HepG2 (cell line): ENCODE data around the gene PRKCB. TPM values are rescaled to one million over a fixed set of nuclear protein-coding genes. Genes with fewer than 3 reads are reported as not detected.

Source experiments
- ATAC-seq: fragments of 200-7000 bp; cut with Tn5 transposase; 3 replicates; pipeline ENCODE4 v1.9.1; 2020; ENCODE audit warnings: mild to moderate bottlenecking, moderate library complexity
- BruUV-seq: library from RNA; stranded (reverse); fragments of 400-500 nt; replicated peaks from 2 replicates; lab custom pipeline; 2021; lab: Mats Ljungman, UMichigan
- CTCF ChIA-PET: fragments of 300-600 bp; formaldehyde crosslinking; extraction: SDS; loops from one replicate; lab custom pipeline; 2021; ENCODE audit warnings: low total read pairs, inconsistent platforms, low intra/inter-chr PET ratio; lab: Yijun Ruan, JAX
- POLR2A ChIA-PET: fragments of 350-600 bp; sonication (Branson Sonifier 250); formaldehyde crosslinking; loops from one replicate; lab custom pipeline; 2020; ENCODE audit warnings: antibody characterized with exemption, inconsistent platforms; lab: Yijun Ruan, JAX
- DNase-seq: peaks from one replicate; pipeline ENCODE4 v3.0.0-alpha.2; 2015; ENCODE audit warnings: low spot score
- FAIRE-seq: peaks from 3 replicates; lab custom pipeline; 2011; peaks lifted over from hg19 to GRCh38; lab: Jason Lieb, UNC
- H2AFZ ChIP-seq: one replicate; pipeline ENCODE4 v1.6.1; 2011; ENCODE audit warnings: low read length, inconsistent platforms
- H3K27ac ChIP-seq: fragments of 300-600 bp; 3 replicates; pipeline ENCODE4 v1.8.0; 2011; ENCODE audit warnings: mixed run types, mild to moderate bottlenecking, mixed read lengths, low read length, inconsistent platforms; ENCODE audit not compliant: insufficient read depth; ENCODE audit errors: extremely low read length
- H3K27me3 ChIP-seq, 2 experiments: fragments of 200-600 bp in 1 of 2; 2 replicates in 1 of 2; 3 replicates in 1 of 2; pipeline versions ENCODE4 v1.6.0 to v1.8.0; 2011; ENCODE audit warnings: low read length in 2 of 2, mild to moderate bottlenecking in 2 of 2, moderate library complexity in 2 of 2, inconsistent platforms in 1 of 2; ENCODE audit not compliant: insufficient read depth in 2 of 2, control insufficient read depth in 1 of 2
- H3K36me3 ChIP-seq, 2 experiments: fragments of 200-600 bp in 1 of 2; replicated peaks in 1 of 2; 2 replicates in 1 of 2; 3 replicates in 1 of 2; pipeline versions ENCODE4 v1.5.1 to v1.8.0; 2011; ENCODE audit warnings: low read length in 2 of 2, inconsistent platforms in 1 of 2; ENCODE audit not compliant: insufficient read depth in 2 of 2, control insufficient read depth in 1 of 2
- H3K4me1 ChIP-seq: 2 replicates; pipeline ENCODE4 v1.5.1; 2012; ENCODE audit warnings: low read length, inconsistent platforms; ENCODE audit not compliant: insufficient read depth
- H3K4me2 ChIP-seq: 2 replicates; pipeline ENCODE4 v1.6.0; 2011; ENCODE audit warnings: low read depth, low read length, inconsistent platforms
- H3K4me3 ChIP-seq, 3 experiments: fragments of 200-600 bp in 1 of 3; sonication (generic), shearing (Covaris generic) in 1 of 3; replicated peaks in 1 of 3; 2 replicates each; pipeline ENCODE4 v1.5.1; 2011 to 2016; ENCODE audit warnings: low read length in 3 of 3, inconsistent platforms in 2 of 3, low read depth in 2 of 3, mild to moderate bottlenecking in 2 of 3, control low read depth in 1 of 3, mixed read lengths in 1 of 3; ENCODE audit not compliant: insufficient read depth in 1 of 3
- H3K79me2 ChIP-seq: one replicate; pipeline ENCODE4 v1.6.1; 2011; ENCODE audit warnings: low read length, inconsistent platforms; ENCODE audit not compliant: insufficient read depth
- H3K9ac ChIP-seq: 2 replicates; pipeline ENCODE4 v1.6.0; 2011; ENCODE audit warnings: mild to moderate bottlenecking, low read depth, low read length, inconsistent platforms; ENCODE audit not compliant: insufficient read depth
- H3K9me3 ChIP-seq: 2 replicates; pipeline ENCODE4 v1.5.1; 2012; ENCODE audit warnings: mild to moderate bottlenecking, low read length
- H4K20me1 ChIP-seq: 2 replicates; pipeline ENCODE4 v1.6.0; 2011; ENCODE audit warnings: inconsistent platforms, mild to moderate bottlenecking, low read length, moderate library complexity; ENCODE audit not compliant: insufficient read depth
- GABPB1 ChIP-seq: IDR thresholded peaks from 2 replicates; pipeline ENCODE4 v1.6.1; 2016; ENCODE audit warnings: mild to moderate bottlenecking, missing genetic modification reagents, moderate library complexity, missing compliant biosample characterization
- SP4 ChIP-seq: sonication (generic); formaldehyde crosslinking; IDR thresholded peaks from 2 replicates; pipeline ENCODE4 v1.8.1; 2023; ENCODE audit warnings: mild to moderate bottlenecking, missing genetic modification reagents
- ZNF549 ChIP-seq: sonication (generic); formaldehyde crosslinking; IDR thresholded peaks from 2 replicates; pipeline ENCODE4 v1.5.0; 2020; ENCODE audit warnings: missing genetic modification reagents
- ZNF703 ChIP-seq: sonication (generic); formaldehyde crosslinking; IDR thresholded peaks from 2 replicates; pipeline ENCODE4 v1.5.1; 2020; ENCODE audit warnings: missing genetic modification reagents, mild to moderate bottlenecking, moderate library complexity, borderline replicate concordance
- WGBS: methylation state at CpG from one replicate; pipeline ENCODE4 v1.1.6; 2017; ENCODE audit warnings: low lambda C conversion rate; 5-methylcytosine and 5-hydroxymethylcytosine counted together
- in situ Hi-C: cut with HindIII; loops from 2 replicates; pipeline ENCODE4 v1.10.0; 2017; ENCODE audit warnings: low pct_unique_long_range_greater_than_20kb; ENCODE audit not compliant: extremely low pct_ligation_motif_present
- intact Hi-C: fragments of 100-400 bp; cut with micrococcal nuclease; formaldehyde crosslinking; loops from one replicate; pipeline ENCODE4 v1.10.0; 2022; ENCODE audit not compliant: unreplicated experiment
- polyA plus RNA-seq, 8 experiments: library from polyadenylated mRNA; depleted of rRNA in 3 of 8; stranded (reverse) in 7 of 8; unstranded in 1 of 8; fragments of >200 nt; fragmentation: Illumina TruSeq in 4 of 8; extraction: Trizol in 4 of 8; gene quantifications; 2 replicates each; pipeline versions ENCODE4 v1.2.1 to v1.2.3, GENCODE V29; 2011 to 2016; ENCODE audit warnings: low read depth in 4 of 8, missing spikeins in 1 of 8, mixed read lengths in 1 of 8; ENCODE audit not compliant: insufficient read depth in 1 of 8
- total RNA-seq, 5 experiments: library from RNA; depleted of rRNA; stranded (reverse); fragments of >200 nt; fragmentation: Illumina TruSeq; extraction: Trizol; gene quantifications; 2 replicates each; pipeline ENCODE4 v1.2.3, GENCODE V29; 2016; ENCODE audit warnings: low read depth in 1 of 5
- TF ChIP-seq, protein P1 (sequence below): sonication (generic); formaldehyde crosslinking; IDR thresholded peaks from 2 replicates; pipeline ENCODE4 v1.4.0; 2020; ENCODE audit warnings: mild to moderate bottlenecking, missing genetic modification reagents
- TF ChIP-seq, protein P2 (sequence below): IDR thresholded peaks from 2 replicates; pipeline ENCODE4 v1.6.1; 2016; ENCODE audit warnings: low read depth

Gene PRKCB
- total and polyA plus RNA-seq, 2 of the 13 experiments (the other 11 are each of a cell fraction or from before 2014, with no cell fraction given), result 0.01 TPM; not detected in 1

DNA sequence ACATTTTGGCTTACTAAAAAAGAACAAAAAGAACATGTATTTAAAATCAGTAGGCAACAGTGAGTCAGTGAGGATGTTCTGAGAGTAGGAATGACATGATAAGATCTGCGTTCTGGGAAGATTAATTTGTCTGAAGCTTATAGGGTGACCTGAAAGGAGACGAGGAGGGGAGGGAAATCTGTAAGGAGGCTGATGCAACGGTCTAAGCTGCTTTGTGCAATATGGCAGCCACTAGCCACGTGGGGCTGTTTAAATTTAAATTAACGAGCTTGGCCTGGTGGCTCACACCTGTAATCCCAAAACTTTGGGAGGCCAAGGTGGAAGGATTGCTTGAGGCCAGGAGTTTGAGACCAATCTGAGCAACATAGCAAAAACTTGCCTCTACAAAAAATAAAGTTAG is 238.8 kb downstream of the PRKCB start:
- FAIRE-seq (no peak), ATAC-seq (no peak), DNase-seq (no peak)
- CTCF ChIA-PET, result no interaction called here
- 0% methylated on average over 5 of the region's 5 CpGs for WGBS
- TF ChIP-seq, protein P1, sequence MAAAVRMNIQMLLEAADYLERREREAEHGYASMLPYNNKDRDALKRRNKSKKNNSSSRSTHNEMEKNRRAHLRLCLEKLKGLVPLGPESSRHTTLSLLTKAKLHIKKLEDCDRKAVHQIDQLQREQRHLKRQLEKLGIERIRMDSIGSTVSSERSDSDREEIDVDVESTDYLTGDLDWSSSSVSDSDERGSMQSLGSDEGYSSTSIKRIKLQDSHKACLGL, result no peak
- Histone ChIP-seq H3K27ac (no peak overlapping the region), H3K27me3 (no peaks in the 10 kb centered on the region), H3K9me3 (no peaks in the 10 kb centered on the region), H3K4me1 (no peaks in the 10 kb centered on the region), H3K4me2 (no peak overlapping the region), H3K9ac (no peak overlapping the region), H2AFZ (no peak overlapping the region), H3K4me3 (no peak overlapping the region), H3K79me2 (no peaks in the 10 kb centered on the region), H3K36me3 (no peaks in the 10 kb centered on the region), H4K20me1 (no peaks in the 10 kb centered on the region)
- in situ Hi-C loops (loop anchor here (10.0 kb wide), 1 partner anchor 180 kb away; the partner anchor contains the start of gene CACNG3), intact Hi-C loops (no loop called here)
- POLR2A ChIA-PET, result no interaction called here
- no TSS peak for BruUV-seq

DNA sequence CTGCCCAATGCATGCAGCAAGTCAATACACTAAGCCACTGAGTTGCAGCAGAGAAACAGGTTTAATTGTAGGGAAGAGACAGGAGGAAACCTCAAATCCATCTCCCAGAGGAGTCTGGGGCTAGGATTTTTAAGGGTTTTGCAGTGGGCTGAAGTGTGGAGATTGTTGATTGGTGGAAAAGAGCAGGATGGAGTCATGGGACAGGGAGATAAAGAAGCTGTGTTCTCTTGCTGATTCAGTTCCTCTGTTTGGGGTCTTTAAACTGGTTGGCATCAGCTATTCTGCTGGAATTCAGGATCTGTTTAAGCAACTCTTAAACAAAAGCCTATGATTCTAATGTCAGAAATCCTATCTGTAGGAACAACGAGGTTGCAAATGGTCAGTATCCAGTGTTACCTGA is 239.5 kb downstream of the PRKCB start:
- ChIA-PET CTCF (no interaction called here), POLR2A (no interaction called here)
- BruUV-seq, result no TSS peak
- TF ChIP-seq, protein P2, sequence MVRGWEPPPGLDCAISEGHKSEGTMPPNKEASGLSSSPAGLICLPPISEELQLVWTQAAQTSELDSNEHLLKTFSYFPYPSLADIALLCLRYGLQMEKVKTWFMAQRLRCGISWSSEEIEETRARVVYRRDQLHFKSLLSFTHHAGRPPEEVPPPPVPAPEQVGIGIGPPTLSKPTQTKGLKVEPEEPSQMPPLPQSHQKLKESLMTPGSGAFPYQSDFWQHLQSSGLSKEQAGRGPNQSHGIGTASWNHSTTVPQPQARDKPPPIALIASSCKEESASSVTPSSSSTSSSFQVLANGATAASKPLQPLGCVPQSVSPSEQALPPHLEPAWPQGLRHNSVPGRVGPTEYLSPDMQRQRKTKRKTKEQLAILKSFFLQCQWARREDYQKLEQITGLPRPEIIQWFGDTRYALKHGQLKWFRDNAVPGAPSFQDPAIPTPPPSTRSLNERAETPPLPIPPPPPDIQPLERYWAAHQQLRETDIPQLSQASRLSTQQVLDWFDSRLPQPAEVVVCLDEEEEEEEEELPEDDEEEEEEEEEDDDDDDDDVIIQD, result no peak
- no peak for TF ChIP-seq GABPB1
- TF ChIP-seq ZNF549 (CRISPR knock-in tag), result no peak
- no peak for TF ChIP-seq SP4 (CRISPR knock-in tag)
- no peak for TF ChIP-seq ZNF703
- Histone ChIP-seq H3K4me2 (no peak overlapping the region), H3K36me3 (no peaks in the 10 kb centered on the region), H3K27ac (no peak overlapping the region), H3K9ac (no peak overlapping the region), H4K20me1 (no peaks in the 10 kb centered on the region), H3K27me3 (0 out of 5 replicates have a peak, but pooled peaks cover 0 to 2% of the 10 kb centered on the region in 2 experiments), H3K9me3 (no peaks in the 10 kb centered on the region), H3K4me3 (no peak overlapping the region), H3K4me1 (no peaks in the 10 kb centered on the region), H3K79me2 (no peaks in the 10 kb centered on the region), H2AFZ (no peak overlapping the region)
- ATAC-seq, result no peak
- intact Hi-C loops, result no loop called here
- in situ Hi-C loops, result loop anchor here (10.0 kb wide), 1 partner anchor 179 kb away; the partner anchor contains the start of gene CACNG3
- no peak for FAIRE-seq
- WGBS, result 0% methylated on average over 1 of the region's 1 CpG
- no peak for DNase-seq
